HG03442 (cell line): ENCODE measurements around the gene GRID2.
"Not testable (repeated sequence)": the region's sequence is repeated elsewhere in the genome, so short reads cannot be mapped to it uniquely, and the experiment has no call there.

Experiments used
- ATAC-seq: cut with Tn5 transposase; IDR thresholded peaks from one replicate; pipeline ENCODE4 v1.9.1; 2021; ENCODE audit warnings: mild to moderate bottlenecking, moderate library complexity; ENCODE audit not compliant: unreplicated experiment

Gene GRID2

GRCh38 chr4:92303621-92304027, at the start of gene GRID2:
GRID2 (plus strand) TSS chr4:92303966.
- no peak for ATAC-seq

- ATAC-seq: no peak
Measured at GRCh38 chr4:92253986-92254671, 49.6 kb upstream of the GRID2 start.

GRCh38 chr4:92254767-92255442, 48.9 kb upstream of the GRID2 start:
- no peak for ATAC-seq

- ATAC-seq: no peak
Measured at GRCh38 chr4:92255920-92256244, 47.9 kb upstream of the GRID2 start.

- no peak for ATAC-seq
Measured at GRCh38 chr4:92257931-92258857, 45.6 kb upstream of the GRID2 start.

GRCh38 chr4:92261256-92261655, 42.5 kb upstream of the GRID2 start:
- no peak for ATAC-seq

- no peak for ATAC-seq
Measured at GRCh38 chr4:92262371-92262770, 41.4 kb upstream of the GRID2 start.

- ATAC-seq: no peak
Measured at GRCh38 chr4:92263010-92263409, 40.8 kb upstream of the GRID2 start.

- ATAC-seq: no peak
Measured at GRCh38 chr4:92263575-92263974, 40.2 kb upstream of the GRID2 start.

- no peak for ATAC-seq
Measured at GRCh38 chr4:92264163-92264562, 39.6 kb upstream of the GRID2 start.

- ATAC-seq: no peak
Measured at GRCh38 chr4:92265021-92265420, 38.7 kb upstream of the GRID2 start.

GRCh38 chr4:92265798-92266197, 38.0 kb upstream of the GRID2 start:
- no peak for ATAC-seq

GRCh38 chr4:92266521-92266920, 37.2 kb upstream of the GRID2 start:
- no peak for ATAC-seq

GRCh38 chr4:92268642-92269041, 35.1 kb upstream of the GRID2 start:
- no peak for ATAC-seq

GRCh38 chr4:92270908-92271307, 32.9 kb upstream of the GRID2 start:
- ATAC-seq: no peak

GRCh38 chr4:92271551-92271950, 32.2 kb upstream of the GRID2 start:
- ATAC-seq: not testable (repeated sequence)

- not testable (repeated sequence) for ATAC-seq
Measured at GRCh38 chr4:92277057-92277881, 26.5 kb upstream of the GRID2 start.

GRCh38 chr4:92279296-92279695, 24.5 kb upstream of the GRID2 start:
- no peak for ATAC-seq

- no peak for ATAC-seq
Measured at GRCh38 chr4:92299152-92299551, 4.6 kb upstream of the GRID2 start.

- no peak for ATAC-seq
Measured at GRCh38 chr4:92304121-92304520, 355 bp downstream of the GRID2 start.

- no peak for ATAC-seq
Measured at GRCh38 chr4:92304606-92305005, 840 bp downstream of the GRID2 start.
